Stimulated activated CD4-positive, alpha-beta T cell treated with anti-CD3 and anti-CD28 coated beads, Interleukin-12 subunit alpha, Interleukin-12 subunit beta, amount 100 ng/mL, for 4 hours (primary cell): Measurements from ENCODE around the gene MCF2L2.

Experiments
- DNase-seq: peaks from one replicate; pipeline ENCODE4 v3.0.0-alpha.2; 2020

The MCF2L2 gene

GRCh38 chr3:183287301-183287971 is 141.0 kb downstream of the MCF2L2 start:
- DNase-seq = no peak

- peak; percentile 86 for DNase-seq
Measured at GRCh38 chr3:183285828-183286457, 142.5 kb downstream of the MCF2L2 start.

GRCh38 chr3:183285318-183285717 is 143.1 kb downstream of the MCF2L2 start:
- DNase-seq = no peak

GRCh38 chr3:183284570-183284969 is 143.8 kb downstream of the MCF2L2 start:
- DNase-seq = no peak

- DNase-seq = no peak
Measured at GRCh38 chr3:183283886-183284285, 144.5 kb downstream of the MCF2L2 start.

GRCh38 chr3:183281126-183281797 is 147.2 kb downstream of the MCF2L2 start:
- DNase-seq = no peak

- no peak for DNase-seq
Measured at GRCh38 chr3:183279371-183279770, 149.0 kb downstream of the MCF2L2 start.

GRCh38 chr3:183278479-183279088 is 149.8 kb downstream of the MCF2L2 start:
- DNase-seq = no peak

GRCh38 chr3:183277260-183277659 is 151.2 kb downstream of the MCF2L2 start:
- no peak for DNase-seq

- DNase-seq = no peak
Measured at GRCh38 chr3:183275937-183276336, 152.5 kb downstream of the MCF2L2 start.

- no peak for DNase-seq
Measured at GRCh38 chr3:183275418-183275817, 153.0 kb downstream of the MCF2L2 start.

GRCh38 chr3:183274609-183275008 is 153.8 kb downstream of the MCF2L2 start:
- no peak for DNase-seq

GRCh38 chr3:183272791-183273190 is 155.6 kb downstream of the MCF2L2 start:
- DNase-seq = no peak

- DNase-seq = no peak
Measured at GRCh38 chr3:183272142-183272541, 156.3 kb downstream of the MCF2L2 start.

GRCh38 chr3:183270344-183270743 is 158.1 kb downstream of the MCF2L2 start:
- no peak for DNase-seq

GRCh38 chr3:183269345-183269744 is 159.1 kb downstream of the MCF2L2 start:
- no peak for DNase-seq

GRCh38 chr3:183268366-183268765 is 160.1 kb downstream of the MCF2L2 start:
- no peak for DNase-seq

- DNase-seq = no peak
Measured at GRCh38 chr3:183267140-183267539, 161.3 kb downstream of the MCF2L2 start.

GRCh38 chr3:183266454-183266853 is 162.0 kb downstream of the MCF2L2 start:
- DNase-seq = no peak

- DNase-seq = peak; percentile 21
Measured at GRCh38 chr3:183265834-183266417, 162.5 kb downstream of the MCF2L2 start.

- DNase-seq = no peak
Measured at GRCh38 chr3:183265157-183265642, 163.2 kb downstream of the MCF2L2 start.

- DNase-seq = no peak
Measured at GRCh38 chr3:183264268-183264667, 164.2 kb downstream of the MCF2L2 start.

GRCh38 chr3:183262875-183263378 is 165.5 kb downstream of the MCF2L2 start:
- no peak for DNase-seq
